PFSK-1 (cell line): ENCODE data around the gene MIAT.

ENCODE experiments used
- FOXP2 ChIP-seq: optimal IDR thresholded peaks from 2 replicates; pipeline ENCODE3; 2011; ENCODE audit warnings: borderline replicate concordance, control low read depth, inconsistent platforms; ENCODE audit not compliant: insufficient read depth; ENCODE audit errors: extremely low read length, extremely low read depth
- POLR2AphosphoS5 ChIP-seq: IDR thresholded peaks from 2 replicates; pipeline ENCODE4 v1.6.1; 2012; ENCODE audit warnings: low read depth, mild to moderate bottlenecking, control low read depth, low read length, moderate library complexity
- REST ChIP-seq, 2 experiments: IDR thresholded peaks; 2 replicates each; pipeline versions ENCODE4 v1.6.1 to v1.8.0; 2011 to 2012; ENCODE audit warnings: low read depth in 2 of 2, low read length in 2 of 2, control low read depth in 1 of 2, inconsistent platforms in 1 of 2, mild to moderate bottlenecking in 1 of 2, moderate library complexity in 1 of 2; ENCODE audit not compliant: insufficient read depth in 1 of 2
- SIN3A ChIP-seq: IDR thresholded peaks from 2 replicates; pipeline ENCODE4 v1.6.1; 2012; ENCODE audit warnings: mild to moderate bottlenecking, low read length, moderate library complexity, borderline replicate concordance; ENCODE audit not compliant: insufficient read depth
- TAF1 ChIP-seq: IDR thresholded peaks from 2 replicates; pipeline ENCODE4 v1.6.1; 2012; ENCODE audit warnings: low read length, control low read depth, borderline replicate concordance; ENCODE audit not compliant: insufficient read depth

MIAT gene

GRCh38 chr22:26677217-26677616, 19.8 kb downstream of the MIAT start:
- no peak for TF ChIP-seq REST (IDR thresholded peaks at IDR 0.05; ENCODE audit: insufficient read depth in 1 of 2, low read depth in 2 of 2, low read length in 2 of 2)
- TF ChIP-seq POLR2AphosphoS5, result no peak
- no peak for TF ChIP-seq FOXP2
- no peak for TF ChIP-seq TAF1
- TF ChIP-seq SIN3A, result no peak

- TF ChIP-seq TAF1, result no peak
- TF ChIP-seq FOXP2, result no peak
- no peak for TF ChIP-seq POLR2AphosphoS5
- TF ChIP-seq REST (IDR thresholded peaks at IDR 0.05; ENCODE audit: insufficient read depth in 1 of 2, low read depth in 2 of 2, low read length in 2 of 2), result no peak
- no peak for TF ChIP-seq SIN3A
Observed at GRCh38 chr22:26679003-26679629, 21.7 kb downstream of the MIAT start.

GRCh38 chr22:26680485-26680884, 23.1 kb downstream of the MIAT start:
- TF ChIP-seq FOXP2, result no peak

- no peak for TF ChIP-seq POLR2AphosphoS5
- TF ChIP-seq SIN3A, result no peak
- no peak for TF ChIP-seq FOXP2
- TF ChIP-seq TAF1, result no peak
- TF ChIP-seq REST (IDR thresholded peaks at IDR 0.05; ENCODE audit: insufficient read depth in 1 of 2, low read depth in 2 of 2, low read length in 2 of 2), result no peak
Observed at GRCh38 chr22:26681395-26681821, 24.0 kb downstream of the MIAT start.

- TF ChIP-seq POLR2AphosphoS5, result no peak
- no peak for TF ChIP-seq SIN3A
- no peak for TF ChIP-seq TAF1
- no peak for TF ChIP-seq REST (IDR thresholded peaks at IDR 0.05; ENCODE audit: insufficient read depth in 1 of 2, low read depth in 2 of 2, low read length in 2 of 2)
- TF ChIP-seq FOXP2, result no peak
Observed at GRCh38 chr22:26684168-26684567, 26.8 kb downstream of the MIAT start.
